GM12878 (cell line): Measurements from ENCODE around the gene ENO2.

ENCODE experiments used
- BHLHE40 ChIP-seq, 2 experiments: fragments of 450-650 bp in 1 of 2; IDR thresholded peaks; 2 replicates each; pipeline ENCODE4 v1.6.1; 2011 to 2017; ENCODE audit warnings: low read depth in 2 of 2, borderline replicate concordance in 1 of 2, improper control_type of control experiment in 1 of 2, low read length in 1 of 2, mild to moderate bottlenecking in 1 of 2
- CHD1 ChIP-seq: IDR thresholded peaks from 2 replicates; pipeline ENCODE4 v1.6.1; 2012; ENCODE audit warnings: low read depth, low read length, improper control_type of control experiment
- CHD4 ChIP-seq: fragments of 200-600 bp; sonication (generic); IDR thresholded peaks from 2 replicates; pipeline ENCODE4 v1.6.1; 2016; ENCODE audit warnings: mild to moderate bottlenecking
- CREM ChIP-seq: IDR thresholded peaks from 2 replicates; pipeline ENCODE4 v1.6.1; 2014; ENCODE audit warnings: antibody characterized with exemption, low read depth
- DPF2 ChIP-seq: fragments of 450-650 bp; IDR thresholded peaks from 2 replicates; pipeline ENCODE4 v1.6.1; 2017; ENCODE audit warnings: mild to moderate bottlenecking
- EZH2 ChIP-seq: IDR thresholded peaks from 2 replicates; pipeline ENCODE4 v1.6.1; 2012; ENCODE audit warnings: low read depth, mild to moderate bottlenecking, control low read depth, inconsistent platforms, low read length, borderline replicate concordance; ENCODE audit not compliant: control insufficient read depth
- MXI1 ChIP-seq: fragments of 150-350 bp; IDR thresholded peaks from 2 replicates; pipeline ENCODE4 v1.6.1; 2011; ENCODE audit warnings: low read depth, mild to moderate bottlenecking, inconsistent platforms, low read length, improper control_type of control experiment
- POLR2A ChIP-seq: IDR thresholded peaks from 2 replicates; pipeline ENCODE4 v1.6.1; 2011; ENCODE audit warnings: low read depth, mild to moderate bottlenecking, low read length
- RAD51 ChIP-seq: fragments of 450-650 bp; IDR thresholded peaks from 2 replicates; pipeline ENCODE4 v1.6.1; 2016; ENCODE audit warnings: moderate library complexity, mild to moderate bottlenecking, inconsistent platforms
- TARDBP ChIP-seq: IDR thresholded peaks from 2 replicates; pipeline ENCODE4 v1.6.1; 2016; ENCODE audit warnings: borderline replicate concordance
- TF ChIP-seq, protein P1 (sequence below): IDR thresholded peaks from 2 replicates; pipeline ENCODE4 v1.6.1; 2012; ENCODE audit warnings: low read depth, low read length, improper control_type of control experiment
- TF ChIP-seq, protein P2 (sequence below), 3 experiments: IDR thresholded peaks in 2 of 3; conservative IDR thresholded peaks in 1 of 3; 2 replicates each; pipeline ENCODE4 v1.5.1; 2011; ENCODE audit warnings: low read depth in 3 of 3, low read length in 3 of 3, mild to moderate bottlenecking in 3 of 3, control low read depth in 2 of 3, moderate library complexity in 2 of 3, inconsistent platforms in 1 of 3, mixed read lengths in 1 of 3; ENCODE audit not compliant: control insufficient read depth in 2 of 3, insufficient read depth in 1 of 3; ENCODE audit errors: extremely low read depth in 1 of 3

DNA sequence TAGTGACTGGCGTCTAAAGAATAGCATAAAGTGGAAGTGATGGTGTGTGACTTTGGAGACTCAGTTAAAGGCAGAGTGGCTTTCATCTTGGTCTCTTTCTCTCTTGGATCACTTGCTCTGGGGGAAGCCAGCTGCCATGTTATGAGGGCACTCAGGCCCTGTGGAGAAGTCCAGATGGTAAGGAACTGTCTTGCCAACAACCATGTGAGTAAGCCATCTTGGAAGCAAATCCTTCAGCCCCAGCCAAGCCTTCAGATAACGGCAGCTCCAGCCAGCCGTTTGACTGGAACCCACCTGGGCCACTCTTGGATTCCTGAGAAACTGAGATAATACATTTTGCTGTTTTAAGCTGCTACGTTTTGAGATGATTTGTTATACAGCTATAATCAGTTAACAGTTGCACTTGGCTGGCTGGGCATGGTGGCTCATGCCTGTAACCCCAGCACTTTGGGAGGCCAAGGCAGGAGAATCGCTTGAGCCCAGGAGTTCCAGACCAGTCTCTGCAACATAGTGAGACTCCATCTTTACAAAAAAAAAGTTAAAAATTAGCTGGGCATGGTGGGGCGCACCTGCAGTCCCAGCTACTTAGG lies 17.4 kb upstream of the ENO2 start:
- TF ChIP-seq, protein P1, sequence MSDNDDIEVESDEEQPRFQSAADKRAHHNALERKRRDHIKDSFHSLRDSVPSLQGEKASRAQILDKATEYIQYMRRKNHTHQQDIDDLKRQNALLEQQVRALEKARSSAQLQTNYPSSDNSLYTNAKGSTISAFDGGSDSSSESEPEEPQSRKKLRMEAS: no peak
- TF ChIP-seq RAD51: no peak
- TF ChIP-seq DPF2: no peak
- no peak for TF ChIP-seq CHD4
- TF ChIP-seq MXI1: no peak
- TF ChIP-seq, protein P2, sequence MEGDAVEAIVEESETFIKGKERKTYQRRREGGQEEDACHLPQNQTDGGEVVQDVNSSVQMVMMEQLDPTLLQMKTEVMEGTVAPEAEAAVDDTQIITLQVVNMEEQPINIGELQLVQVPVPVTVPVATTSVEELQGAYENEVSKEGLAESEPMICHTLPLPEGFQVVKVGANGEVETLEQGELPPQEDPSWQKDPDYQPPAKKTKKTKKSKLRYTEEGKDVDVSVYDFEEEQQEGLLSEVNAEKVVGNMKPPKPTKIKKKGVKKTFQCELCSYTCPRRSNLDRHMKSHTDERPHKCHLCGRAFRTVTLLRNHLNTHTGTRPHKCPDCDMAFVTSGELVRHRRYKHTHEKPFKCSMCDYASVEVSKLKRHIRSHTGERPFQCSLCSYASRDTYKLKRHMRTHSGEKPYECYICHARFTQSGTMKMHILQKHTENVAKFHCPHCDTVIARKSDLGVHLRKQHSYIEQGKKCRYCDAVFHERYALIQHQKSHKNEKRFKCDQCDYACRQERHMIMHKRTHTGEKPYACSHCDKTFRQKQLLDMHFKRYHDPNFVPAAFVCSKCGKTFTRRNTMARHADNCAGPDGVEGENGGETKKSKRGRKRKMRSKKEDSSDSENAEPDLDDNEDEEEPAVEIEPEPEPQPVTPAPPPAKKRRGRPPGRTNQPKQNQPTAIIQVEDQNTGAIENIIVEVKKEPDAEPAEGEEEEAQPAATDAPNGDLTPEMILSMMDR (IDR thresholded peaks at IDR 0.05 in 2 of 3, conservative IDR thresholded peaks at IDR 0.05 in 1 of 3; ENCODE audit: control insufficient read depth in 2 of 3, extremely low read depth in 1 of 3, insufficient read depth in 1 of 3, low read depth in 3 of 3, low read length in 3 of 3): no peak
- TF ChIP-seq TARDBP: no peak
- TF ChIP-seq BHLHE40 (IDR thresholded peaks at IDR 0.05; ENCODE audit: borderline replicate concordance in 1 of 2, low read depth in 2 of 2, low read length in 1 of 2): no peak
- TF ChIP-seq CREM: no peak
- no peak for TF ChIP-seq POLR2A
- TF ChIP-seq CHD1: no peak
- TF ChIP-seq EZH2: no peak
